T1000 (cell line): ENCODE data around the gene PAM.

Source experiments
- DNase-seq: peaks from one replicate; lab custom pipeline; 2025; ENCODE audit warnings: mixed read lengths; lab: John Stamatoyannopoulos, UW

The PAM gene

GRCh38 chr5:102813740-102814139 lies 58.6 kb downstream of the PAM start:
- no peak for DNase-seq

GRCh38 chr5:102815084-102815483 lies 60.0 kb downstream of the PAM start:
- no peak for DNase-seq

DNA sequence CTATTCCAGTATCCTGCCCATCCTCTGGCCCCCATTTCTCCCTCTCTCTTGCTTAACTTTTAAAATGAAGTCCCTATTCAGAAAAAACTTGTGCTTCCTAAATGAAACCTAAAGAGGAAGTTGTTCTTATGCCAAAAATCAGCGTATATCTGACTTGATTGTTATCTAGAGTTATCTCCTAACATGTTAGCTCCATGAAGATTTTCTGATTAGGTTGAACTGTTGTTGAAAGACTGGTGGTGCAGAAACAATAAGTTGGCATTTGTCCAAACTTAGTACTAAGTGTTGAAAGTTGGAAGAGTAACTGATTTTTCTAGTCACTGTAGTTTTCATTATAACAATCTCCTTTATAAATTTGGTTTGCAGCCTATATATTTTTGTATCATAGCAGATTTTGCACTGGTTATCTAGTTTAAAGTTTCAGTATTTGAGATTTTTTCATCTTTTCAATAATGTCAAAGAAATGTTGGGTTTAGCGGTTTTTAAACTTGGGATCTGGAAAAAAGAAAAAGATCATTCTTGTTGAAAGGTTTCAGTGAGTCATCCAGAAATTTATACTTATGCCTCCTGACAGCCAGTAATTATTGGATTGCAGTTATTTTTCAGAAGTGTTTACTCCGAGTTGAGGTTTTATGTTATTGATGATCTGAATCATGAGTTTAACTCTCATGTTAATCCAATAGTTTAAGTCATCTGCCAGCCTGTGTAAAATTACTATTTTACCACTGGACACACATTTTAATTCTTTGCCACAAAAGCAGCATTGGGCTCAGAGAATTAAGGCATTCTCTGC lies 60.6 kb downstream of the PAM start:
- no peak for DNase-seq

DNA sequence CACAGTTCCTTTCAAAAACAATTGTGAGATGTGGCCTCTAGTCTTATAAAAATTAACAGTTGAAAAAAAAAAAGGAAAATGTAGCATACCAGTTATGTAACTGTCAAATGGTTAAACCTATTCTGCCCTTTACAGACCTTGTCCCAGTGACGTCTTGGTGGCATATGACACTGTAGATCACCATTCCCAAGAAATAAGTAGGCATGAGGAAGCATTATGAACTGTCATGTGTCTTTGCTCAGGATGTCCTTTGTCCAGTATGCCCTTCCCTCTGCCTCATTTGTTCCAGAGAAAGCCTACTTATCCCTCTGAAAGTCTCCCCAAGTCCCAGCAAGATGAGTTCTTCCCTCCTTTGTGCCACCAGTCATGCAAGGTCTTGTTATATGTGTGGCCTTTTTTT lies 63.2 kb downstream of the PAM start:
- no peak for DNase-seq

DNA sequence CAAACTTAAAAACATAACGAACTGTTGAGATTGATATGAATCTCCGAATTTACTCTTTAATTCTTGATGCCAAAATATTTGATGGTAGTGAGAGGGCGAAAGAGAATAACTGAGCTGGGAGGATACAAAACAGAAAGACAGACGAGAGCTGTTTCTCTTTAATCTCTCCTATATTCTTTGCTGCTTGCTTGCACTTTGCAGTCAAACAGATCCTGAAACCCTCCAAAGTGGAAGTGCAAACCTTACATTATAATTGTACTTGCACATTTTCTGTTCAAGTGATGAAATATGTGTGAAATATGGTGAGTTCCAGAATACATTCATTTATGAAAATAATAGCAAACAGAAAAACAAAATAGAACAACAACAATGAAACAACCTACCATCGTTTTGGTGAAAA lies 63.8 kb downstream of the PAM start:
- DNase-seq: no peak

DNA sequence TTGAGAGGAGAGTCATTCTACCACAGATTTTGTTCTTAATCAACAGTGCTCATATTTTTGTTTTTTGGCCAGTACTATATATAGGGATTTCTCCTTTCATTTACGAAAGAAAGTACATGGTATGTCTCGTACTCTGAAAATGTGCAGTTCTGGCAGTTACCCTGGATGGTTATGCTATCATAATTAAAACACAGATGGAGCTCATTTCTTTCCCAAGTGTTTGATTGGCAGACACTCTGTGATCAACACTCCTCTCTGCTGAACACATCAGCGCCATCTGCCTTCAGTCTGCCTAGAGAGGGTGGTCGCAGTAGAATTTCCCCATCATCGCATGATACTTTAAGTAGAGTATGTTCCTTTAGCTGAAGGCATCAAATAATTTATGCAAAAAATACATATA lies 64.5 kb downstream of the PAM start:
- no peak for DNase-seq

- no peak for DNase-seq
These were observed 68.4 kb downstream of the PAM start for GRCh38 chr5:102823441-102823874.

GRCh38 chr5:102826629-102827028 lies 71.5 kb downstream of the PAM start:
- no peak for DNase-seq

- no peak for DNase-seq
These were observed 75.1 kb downstream of the PAM start for GRCh38 chr5:102830241-102830640.

DNA sequence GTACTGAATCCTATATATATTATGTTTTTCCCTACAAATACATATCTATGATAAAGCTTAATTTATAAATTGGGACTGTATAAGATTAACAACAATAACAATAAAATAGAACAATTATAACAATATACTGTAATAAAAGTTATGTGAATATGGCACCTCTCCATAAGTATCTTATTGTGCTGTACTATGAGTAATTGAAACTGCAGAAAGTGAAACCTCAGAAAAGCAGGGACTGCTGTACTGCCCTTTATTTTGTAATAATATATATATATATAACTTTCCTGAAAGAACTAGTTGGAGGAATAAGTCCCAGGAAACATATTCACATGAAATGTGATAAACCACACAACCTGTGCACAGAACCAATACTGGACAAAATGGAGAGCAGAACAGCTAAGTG lies 77.3 kb downstream of the PAM start:
- no peak for DNase-seq

DNA sequence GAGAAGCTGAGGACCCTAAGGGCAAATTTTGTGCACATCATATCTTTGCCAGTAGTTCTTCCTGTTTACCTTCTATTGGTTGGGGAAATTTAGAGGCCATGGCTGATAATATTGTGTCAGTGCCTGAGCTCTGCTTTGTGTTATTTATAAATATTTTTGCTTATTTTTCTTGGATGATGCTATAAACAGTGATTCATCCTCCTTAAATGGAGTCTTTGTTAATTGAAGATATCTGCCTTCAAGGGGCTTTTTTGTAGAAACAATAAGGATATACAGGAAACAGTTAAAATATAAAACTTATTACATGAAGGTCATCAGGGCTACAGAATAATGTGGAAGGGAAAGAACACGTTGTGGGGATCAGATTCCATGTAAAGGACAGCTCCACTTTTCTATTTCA lies 78.0 kb downstream of the PAM start:
- no peak for DNase-seq

- DNase-seq: no peak
These were observed 79.4 kb downstream of the PAM start for GRCh38 chr5:102834438-102834964.

- no peak for DNase-seq
These were observed 80.6 kb downstream of the PAM start for GRCh38 chr5:102835717-102836116.

DNA sequence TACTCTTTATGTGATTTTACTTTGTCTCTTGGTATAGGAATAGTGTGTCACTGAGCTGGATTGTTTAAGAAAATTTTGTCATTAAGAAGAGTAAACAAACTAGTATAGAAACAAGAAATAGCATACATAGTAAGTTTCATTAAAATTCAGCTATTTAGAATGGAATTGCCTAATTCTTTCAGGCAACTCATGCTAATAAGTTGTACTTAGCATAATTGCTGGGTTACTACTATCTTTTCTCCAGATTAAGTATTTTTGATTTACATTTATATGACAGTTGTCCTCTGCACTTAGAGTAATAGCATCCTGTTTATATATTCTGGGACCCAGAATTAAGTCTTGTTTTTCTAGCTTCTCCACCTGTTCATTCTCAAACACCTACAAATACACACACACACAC lies 85.9 kb downstream of the PAM start:
- no peak for DNase-seq

DNA sequence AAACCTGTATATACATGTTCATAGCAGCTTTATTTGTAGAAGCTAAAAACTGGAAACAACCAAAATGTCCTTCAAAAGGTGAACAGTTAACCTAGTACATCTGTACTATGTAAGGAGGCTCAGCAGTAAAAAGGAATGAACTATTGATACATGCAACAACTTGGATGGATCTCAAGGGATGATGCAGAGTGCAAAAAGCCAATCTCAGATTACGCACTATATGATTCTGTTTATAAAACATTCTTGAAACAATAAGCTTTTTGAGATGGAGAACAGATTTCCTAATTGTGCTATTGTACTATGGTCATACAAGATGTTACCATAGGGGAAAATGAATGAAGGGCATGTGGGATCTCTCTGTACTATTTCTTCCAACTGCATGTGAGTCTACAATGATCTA lies 88.9 kb downstream of the PAM start:
- DNase-seq: no peak

GRCh38 chr5:102845041-102845440 lies 89.9 kb downstream of the PAM start:
- DNase-seq: no peak

GRCh38 chr5:102850503-102850902 lies 95.4 kb downstream of the PAM start:
- DNase-seq: no peak

- DNase-seq: no peak
These were observed 98.6 kb downstream of the PAM start for GRCh38 chr5:102853680-102854079.

DNA sequence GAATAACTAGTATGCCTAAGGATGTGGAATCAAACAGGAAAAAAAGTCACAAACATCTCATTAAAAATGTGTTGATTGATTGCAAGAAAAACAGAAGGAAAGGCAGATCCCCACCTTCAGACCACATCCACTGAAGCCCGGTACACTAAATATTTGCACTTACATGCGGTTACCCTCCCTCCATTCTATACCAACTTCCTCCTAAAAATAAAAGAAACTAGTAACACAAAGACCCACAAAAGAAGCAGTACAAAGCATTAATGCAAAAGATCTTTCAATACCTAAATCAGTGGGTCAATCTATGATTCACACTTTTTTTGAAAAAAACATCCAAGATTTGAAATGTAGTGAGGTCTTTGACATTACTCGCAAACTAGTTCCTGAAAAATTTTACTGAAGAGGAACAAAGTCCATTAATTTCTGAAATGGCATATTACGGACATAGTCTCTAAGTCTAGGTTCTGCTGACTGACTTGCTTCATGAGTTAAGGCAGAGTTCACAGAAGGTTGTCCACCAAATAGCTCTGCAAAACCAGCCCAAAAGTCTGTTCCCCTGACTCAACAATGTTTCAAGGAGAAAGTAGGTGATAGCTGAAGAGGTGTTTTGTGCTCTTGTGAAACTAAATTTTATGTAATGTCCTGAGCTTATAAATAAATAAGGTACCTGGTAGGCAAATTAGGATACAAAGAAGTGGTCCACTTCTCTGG lies 100.7 kb downstream of the PAM start:
- DNase-seq: no peak

DNA sequence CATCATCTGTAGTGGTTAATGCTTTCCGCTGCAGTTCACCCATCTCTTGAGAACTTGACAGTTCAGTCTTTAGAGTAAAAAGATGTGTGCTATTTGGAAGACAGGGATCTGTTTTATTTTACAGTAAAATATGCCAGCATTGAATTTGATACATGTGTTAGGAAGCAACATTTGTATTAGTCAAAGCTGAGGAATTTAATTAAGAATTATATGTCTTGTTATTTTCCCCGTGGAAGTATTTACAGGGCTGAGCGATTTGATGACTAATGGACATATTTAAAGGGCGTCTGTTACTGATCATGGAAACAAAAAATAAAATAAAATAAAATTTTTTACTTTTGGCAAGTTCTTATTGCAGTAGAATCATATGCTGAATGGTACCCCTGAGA lies 101.3 kb downstream of the PAM start:
- no peak for DNase-seq

DNA sequence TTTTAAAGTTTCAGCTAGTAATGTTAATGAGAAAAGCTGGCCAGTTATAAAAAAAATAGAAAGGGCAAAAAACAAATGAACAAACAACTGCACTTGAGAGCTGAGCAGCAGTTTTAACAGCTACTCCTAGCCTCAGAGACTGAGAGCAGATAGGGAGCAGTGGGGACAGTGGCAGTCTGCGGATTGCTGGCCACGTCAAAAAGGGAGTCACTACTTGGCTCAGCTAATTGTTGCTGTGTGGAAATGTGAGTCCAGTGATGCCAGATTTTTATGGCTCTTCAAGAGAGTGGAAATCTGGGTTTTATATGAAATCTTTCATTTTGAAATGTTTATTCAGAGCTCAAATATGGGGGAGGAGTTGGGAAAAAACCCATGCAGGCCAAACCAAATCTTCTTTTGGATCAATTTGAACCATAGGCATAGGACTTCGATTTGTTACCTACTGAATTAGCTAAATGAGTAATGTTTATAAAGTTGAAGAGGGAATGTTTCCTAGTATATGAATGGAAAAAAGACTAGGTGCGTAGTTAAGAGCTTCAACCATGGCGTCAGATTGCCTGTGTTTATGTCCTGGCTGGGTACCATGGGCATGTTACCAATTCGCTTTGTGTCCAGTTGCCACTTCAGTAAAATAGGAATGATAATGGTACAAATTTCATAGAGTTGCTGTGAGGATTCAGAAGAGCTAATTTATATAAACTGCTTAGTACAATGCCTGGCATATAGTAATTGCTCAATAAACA lies 102.1 kb downstream of the PAM start:
- DNase-seq: no peak

DNA sequence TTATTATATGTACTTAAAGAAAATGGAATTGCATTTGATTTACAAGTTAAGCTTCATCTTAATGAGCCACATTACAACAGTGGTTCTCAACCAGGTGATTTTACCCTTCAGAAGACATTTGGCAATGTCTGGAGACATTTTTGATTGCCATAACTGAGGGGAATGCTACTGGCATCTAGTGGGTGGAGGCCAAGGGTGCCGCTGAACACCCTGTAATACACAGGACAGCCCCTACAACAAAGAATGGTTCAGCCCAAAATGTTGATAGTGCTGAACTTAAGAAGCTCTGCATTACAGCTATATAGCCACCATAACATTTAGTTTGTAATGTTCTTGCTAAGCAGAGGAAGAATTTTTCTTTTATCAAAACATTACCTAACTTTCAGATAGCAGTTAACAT lies 103.1 kb downstream of the PAM start:
- no peak for DNase-seq

DNA sequence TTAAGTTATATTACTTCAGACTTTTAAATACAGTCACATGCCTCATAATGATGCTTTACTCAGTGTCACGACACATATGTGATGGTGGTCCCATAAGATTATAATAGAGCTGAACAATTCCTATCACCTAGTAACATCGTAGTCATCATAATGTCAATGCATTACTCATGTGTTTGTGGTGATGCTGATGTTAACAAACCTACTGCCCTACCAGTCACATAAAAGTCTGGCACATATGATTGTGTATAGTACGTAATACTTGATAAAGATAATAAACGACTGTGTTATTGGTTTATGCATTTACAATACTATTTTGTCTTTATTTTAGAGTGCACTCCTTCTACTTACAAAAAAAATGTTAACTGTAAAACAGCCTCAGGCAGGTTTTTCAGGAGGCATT lies 103.7 kb downstream of the PAM start:
- DNase-seq: no peak
